Skeletal muscle cell (primary cell): ENCODE measurements around the gene ADAM8.

ENCODE experiments used
- DNase-seq: peaks from one replicate; pipeline ENCODE4 v3.0.0-alpha.2; 2010; ENCODE audit warnings: low read depth
- H3K4me3 ChIP-seq: 2 replicates; pipeline ENCODE4 v1.5.1; 2011; ENCODE audit warnings: low read depth, mild to moderate bottlenecking, control low read depth, low read length, moderate library complexity

ADAM8 gene

DNA sequence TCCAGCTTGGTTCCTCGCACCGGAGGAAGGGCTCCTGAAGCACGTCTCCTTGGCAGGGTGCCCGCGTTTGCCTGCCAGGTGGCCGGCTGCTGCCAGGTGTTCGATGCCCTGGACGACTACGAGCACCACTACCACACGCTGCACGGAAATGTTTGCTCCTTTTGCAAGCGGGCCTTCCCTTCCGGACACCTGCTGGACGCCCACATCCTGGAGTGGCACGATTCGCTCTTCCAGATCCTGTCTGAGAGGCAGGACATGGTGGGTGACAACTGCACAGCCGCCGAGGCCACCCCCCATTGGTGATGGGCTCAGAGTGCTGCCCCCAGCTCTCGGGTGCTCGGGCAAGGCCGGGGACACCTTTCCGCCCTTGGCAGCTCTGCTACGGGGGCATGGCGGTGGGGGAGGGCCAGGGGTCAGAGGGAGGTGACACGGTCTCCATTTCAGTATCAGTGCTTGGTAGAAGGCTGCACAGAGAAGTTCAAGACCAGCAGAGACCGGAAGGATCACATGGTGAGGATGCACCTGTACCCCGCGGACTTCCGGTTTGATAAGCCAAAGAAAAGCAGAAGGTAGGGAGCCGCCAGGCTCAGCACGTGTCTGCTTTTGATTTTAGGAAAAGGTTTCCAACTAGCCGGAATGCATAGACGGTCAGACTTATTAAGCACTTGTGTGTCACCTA, 33.2 kb upstream of the ADAM8 start:
- H3K4me3 ChIP-seq = no peak overlapping the region
- no peak for DNase-seq

DNA sequence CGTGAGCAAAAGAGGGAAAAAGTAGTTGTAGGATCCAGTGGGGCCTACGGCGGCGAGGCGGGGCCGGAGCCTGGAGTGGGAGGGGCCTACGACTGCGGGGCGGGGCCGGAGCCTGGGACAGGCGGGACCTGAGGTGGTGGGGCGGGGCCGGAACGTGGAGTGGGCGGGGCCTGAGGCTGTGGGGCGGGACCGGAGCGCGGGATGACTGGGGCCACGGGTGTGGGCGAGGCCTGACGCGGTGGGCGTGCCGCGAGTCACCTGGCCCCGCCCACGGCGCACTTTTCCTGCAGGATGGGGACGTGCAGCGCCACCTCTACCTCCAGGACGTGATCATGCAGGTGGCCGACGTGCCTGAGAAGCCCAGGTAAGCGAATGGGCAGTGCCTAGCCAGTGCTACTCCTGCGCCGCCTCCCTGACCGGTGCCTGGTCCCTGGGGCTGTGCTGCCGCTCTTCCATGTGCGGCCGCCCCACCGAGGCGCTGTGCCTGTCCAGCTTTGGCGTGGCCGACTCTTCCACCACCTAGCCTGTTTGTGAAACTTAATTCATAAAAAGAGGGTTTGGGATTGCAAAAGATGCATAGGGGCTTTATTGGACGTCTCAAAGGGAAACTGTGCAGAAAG, 32.5 kb upstream of the ADAM8 start:
- peak; percentile 59 for DNase-seq
- H3K4me3 ChIP-seq = peak overlapping the region; percentile 96

DNA sequence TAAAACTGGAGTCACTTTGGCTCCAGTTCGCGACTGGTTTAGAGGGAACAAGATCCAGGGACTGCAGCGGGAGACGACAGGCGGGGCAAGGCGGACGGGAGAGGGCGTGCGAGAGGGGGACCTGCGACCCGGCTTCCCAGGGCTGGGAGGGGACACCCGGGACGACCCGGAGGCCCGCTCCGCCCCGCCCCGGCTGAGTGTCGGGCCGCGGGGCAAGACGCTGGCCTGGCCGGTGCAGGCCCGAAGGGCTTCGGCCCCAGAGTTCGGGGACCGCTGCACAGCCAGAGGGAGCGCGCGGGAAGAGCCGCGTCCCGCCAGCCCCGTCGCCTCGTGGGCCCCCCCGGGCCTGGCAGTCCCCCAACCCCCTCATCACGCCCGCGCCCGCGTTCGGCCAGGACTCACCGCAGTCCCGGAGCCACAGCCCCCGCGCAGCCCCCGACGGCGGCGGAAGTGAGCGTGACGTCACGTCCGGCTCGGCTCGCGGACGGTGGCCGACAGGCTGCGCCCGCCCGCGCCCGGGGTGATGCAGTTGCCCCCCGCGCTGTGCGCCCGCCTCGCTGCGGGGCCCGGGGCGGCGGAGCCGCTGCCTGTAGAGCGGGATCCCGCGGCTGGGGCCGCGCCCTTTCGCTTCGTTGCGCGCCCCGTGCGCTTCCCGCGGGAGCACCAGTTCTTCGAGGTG, 31.9 kb upstream of the ADAM8 start, which contains the start of the genes TUBGCP2 and ZNF511:
Gene TUBGCP2 (minus strand): TSS at position 452 of the 679 bp plus-strand sequence. CDS start 5,931 bp downstream, outside the sequence.
Gene ZNF511 (plus strand): TSS at position 494 of the 679 bp plus-strand sequence. CDS start 30 bp downstream, at position 524.
- DNase-seq = peak; percentile 52
- peak within 1 kb of the TSS; percentile 96 for H3K4me3 ChIP-seq

DNA sequence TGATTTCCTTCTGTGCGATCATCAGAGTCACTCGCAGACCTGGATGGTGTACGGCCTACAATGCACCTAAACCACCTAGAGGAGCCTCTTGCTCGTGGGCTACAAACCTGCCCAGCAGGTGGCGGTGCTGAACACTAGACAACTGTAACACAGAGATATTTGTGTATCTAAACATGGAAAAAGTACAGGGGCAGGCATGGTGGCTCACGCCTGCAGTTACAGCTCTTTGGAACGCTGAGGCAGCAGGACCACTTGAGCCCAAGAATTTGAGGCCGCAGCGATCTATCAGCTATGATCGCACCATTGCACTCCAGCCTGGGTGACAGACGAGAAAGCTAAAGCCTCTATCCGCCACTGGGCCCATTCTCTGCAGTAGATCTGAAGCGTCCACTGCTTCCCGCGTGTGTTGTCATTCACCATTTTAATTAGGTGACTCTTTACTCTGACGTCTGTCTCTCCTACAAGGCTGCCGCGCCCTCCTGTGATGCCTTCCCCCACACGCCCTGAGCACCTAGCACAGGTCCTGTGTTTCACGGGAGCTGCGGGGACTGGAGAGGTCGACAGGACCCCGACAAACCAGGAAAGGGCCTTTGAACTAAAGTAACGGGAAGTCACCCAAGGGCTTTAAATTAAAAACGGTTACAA, 31.2 kb upstream of the ADAM8 start:
- H3K4me3 ChIP-seq = peak overlapping the region; percentile 96
- no peak for DNase-seq

DNA sequence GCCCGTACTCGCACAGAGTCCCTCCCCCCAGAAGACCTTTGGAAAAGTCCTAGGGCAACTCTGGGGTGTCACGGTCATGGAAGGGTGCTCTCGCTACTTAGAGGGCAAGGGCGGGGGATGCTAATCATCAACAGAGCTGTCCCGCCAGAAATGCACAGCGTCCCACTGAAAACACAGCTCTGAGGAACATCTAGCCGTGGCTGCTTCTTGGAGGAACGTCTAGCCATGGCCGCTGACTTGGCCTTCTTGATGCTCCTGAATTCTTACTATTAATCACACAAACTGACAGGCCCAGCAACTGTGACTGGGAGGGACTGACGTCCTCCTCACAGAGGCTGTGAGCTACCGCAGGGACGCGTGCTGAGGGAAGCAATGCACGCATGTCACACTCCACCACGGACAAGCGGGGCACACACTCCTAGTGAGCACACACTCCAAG, 30.3 kb upstream of the ADAM8 start:
- no peak overlapping the region for H3K4me3 ChIP-seq
- no peak for DNase-seq

DNA sequence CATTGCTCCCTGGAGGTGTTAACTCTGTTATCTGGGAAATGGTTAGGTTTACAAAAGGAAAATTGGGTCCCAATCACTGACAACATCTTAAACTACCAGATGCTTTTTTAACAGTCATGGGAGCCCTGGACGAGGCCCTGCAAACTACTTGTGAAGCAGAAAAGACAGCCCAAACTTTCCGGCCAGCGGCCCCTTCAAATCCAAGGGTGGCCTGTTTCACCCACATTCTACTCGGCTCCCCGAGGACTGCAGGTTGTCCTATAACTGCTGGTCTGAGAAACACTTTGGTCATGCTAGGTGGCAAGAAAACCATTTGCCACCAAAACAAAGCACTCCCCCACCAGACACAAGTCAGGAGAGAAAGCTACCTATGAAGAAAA, 29.4 kb upstream of the ADAM8 start:
- H3K4me3 ChIP-seq = no peak overlapping the region
- DNase-seq = no peak

DNA sequence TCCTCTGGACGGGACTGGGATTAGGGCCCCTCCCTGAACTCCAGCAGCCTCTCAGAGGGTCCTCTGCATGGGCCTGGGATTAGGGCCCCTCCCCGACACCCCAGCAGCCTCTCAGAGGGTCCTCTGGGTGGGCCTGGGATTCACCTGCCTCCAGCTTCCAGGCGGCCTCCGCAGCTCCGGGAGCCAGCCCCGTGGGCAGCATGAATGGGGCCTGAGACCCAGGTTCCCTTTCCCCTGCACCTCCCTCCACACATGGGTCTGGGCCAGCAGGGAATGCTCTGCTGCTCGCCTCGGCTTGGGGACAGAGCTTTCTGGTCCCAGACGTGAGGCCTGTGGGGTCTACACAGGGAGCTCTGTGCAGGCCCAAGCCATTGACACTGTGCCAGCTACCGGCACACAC, 26.5 kb upstream of the ADAM8 start:
- H3K4me3 ChIP-seq = no peak overlapping the region
- no peak for DNase-seq

DNA sequence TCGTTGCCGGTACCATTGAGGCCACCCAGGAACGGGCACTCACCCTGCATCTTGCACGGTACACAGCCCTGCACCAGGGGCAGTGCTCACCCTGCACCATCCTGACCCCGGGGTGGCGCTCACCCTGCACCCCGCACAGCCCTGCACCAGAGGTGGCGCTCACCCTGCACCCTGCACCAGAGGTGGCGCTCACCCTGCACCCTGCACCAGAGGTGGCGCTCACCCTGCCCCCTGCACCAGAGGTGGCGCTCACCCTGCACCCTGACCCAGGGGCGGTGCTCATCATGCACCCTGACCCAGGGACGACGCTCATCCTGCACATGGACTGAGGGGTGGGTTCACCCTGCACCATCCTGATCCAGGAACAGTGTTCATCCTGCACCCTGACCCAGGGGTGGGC, 25.6 kb upstream of the ADAM8 start:
- no peak for DNase-seq
- H3K4me3 ChIP-seq = no peak overlapping the region

DNA sequence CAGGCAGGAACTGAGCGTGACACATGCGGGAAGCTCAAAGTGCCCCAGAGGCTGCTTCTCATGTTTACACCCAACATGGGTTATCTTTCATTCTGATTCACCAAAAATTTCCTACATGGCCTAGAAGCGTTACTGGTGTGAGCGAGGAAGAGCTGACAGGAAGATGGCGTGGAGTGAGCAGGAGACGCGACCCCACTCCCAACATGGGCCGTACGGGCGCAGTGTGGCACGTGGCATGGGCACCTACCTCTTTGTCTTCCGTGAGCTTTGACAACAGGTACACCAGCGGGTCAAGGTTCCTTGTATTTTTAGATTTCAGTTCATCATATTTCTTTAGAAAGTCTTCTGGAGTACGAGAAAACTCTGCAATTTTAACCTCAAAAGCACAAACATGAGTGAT, 23.1 kb upstream of the ADAM8 start:
- DNase-seq = no peak
- no peak overlapping the region for H3K4me3 ChIP-seq

DNA sequence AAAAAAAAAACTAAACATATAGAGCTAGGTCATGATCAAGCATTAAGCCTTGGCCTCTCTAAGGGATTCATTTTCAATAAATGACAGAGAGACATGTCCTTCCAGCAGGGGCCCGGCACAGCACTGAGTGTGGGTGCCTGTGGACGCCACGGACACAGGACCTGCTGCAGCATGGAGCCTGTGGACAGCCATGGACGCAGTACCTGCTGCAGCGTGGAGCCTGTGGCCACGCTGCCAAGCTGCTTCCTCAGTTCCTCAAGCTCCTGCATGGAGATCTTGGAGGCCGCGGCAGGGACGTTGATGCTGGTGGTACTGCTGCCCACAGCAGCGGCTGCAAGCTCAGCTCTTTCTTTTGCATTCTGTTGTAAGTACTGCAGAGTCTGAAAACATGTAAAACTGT, 22.6 kb upstream of the ADAM8 start:
- no peak overlapping the region for H3K4me3 ChIP-seq
- DNase-seq = no peak

DNA sequence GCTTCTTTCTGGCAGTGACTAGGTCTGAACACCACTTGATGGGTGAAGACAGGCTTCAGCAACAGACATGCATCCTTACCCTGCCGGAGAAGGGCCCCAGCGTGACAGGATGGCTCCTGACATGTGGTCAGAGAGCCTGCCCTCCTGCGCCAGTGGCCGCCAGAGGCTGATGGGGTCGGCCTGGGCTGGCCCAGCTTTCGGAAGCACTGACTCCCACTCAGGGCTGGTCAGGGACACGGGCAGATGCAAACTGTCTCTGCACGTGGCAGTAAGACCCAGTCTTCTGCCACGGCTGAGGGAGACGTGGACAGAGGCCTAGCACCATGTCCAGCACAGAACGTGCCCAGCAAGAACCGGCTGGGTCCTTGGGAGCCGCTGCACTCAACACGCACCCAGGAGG, 21.8 kb upstream of the ADAM8 start:
- no peak for DNase-seq
- no peak overlapping the region for H3K4me3 ChIP-seq

DNA sequence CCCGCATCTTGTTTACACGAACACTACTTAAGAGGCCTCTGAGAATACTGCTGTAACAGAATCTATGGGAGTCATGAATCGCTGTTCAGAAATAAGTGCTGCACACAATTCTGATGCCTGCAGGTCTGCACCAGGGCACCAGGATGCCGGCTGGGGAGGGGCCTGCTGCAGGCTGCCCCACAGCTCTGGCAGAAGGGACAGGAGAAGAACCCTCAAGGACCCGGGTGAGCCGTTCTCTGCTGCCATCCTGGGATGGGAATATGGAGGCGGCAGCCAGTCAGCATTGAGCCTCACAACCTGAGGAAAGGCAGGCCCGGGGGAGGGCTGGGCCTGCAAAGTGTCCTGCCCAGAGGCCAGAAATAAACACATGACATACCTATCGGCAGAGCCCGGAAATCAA, 20.8 kb upstream of the ADAM8 start:
- no peak for DNase-seq
- H3K4me3 ChIP-seq = no peak overlapping the region

DNA sequence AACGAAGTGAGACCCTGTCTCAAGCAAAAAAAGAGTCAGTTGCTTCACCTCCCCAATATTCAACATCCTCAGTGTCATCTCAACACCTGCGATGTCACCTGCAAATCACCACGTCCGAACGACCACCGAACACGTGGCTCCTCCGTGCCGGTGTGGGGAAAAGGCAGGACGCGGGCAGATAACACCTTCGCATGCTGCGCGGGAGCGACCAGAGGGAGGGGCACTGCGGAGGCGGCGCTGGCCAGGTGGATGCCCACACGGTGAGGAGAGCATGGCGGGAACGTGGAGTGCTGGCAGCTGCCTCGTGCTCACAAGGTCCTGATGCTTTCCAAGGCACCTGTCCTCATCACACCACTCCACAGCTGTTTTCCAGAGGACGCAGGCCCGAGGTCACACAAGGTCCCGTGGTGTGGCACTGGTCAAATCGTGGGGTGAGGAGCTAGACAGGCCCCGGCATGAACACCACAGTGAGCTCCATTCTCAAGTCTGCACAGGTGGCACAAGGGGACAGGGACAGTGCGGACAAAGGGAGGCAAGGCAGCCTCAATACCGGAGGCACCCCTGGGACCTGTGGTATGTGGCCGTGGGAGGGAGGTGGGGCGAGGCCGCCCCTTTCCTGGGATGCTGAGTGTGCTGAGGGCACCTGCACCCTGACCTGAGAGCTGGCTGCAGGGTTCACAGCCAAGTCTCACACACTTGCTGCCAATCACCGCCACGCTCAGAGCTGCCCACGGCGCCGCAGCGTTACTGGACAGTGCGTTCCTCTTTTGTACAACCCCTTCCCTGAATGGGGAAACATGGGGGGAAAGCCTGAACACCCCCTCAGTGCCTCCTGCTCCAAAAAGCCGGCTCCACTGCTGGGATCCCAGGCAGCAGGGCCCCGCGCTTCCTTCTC, 19.0 kb upstream of the ADAM8 start:
- no peak overlapping the region for H3K4me3 ChIP-seq
- DNase-seq = no peak

DNA sequence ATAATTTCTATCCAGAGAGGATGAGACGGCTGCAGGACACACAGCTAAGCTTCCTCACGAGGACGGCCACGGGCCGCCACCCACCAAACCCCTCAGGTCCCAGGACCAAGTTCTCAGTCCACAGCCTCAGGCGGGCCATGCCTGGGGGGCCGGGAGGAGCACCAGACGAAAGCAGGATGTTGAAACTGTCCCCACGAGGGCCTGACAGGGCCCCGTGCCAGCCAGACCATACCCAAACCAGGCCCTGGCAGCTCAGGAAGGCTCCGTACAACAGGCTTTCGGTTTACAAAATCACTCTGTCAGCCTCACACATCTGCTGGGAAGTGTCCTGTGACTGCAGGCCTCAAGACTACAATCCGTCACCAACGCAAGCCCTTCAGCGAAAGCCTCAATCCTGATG, 17.5 kb upstream of the ADAM8 start:
- DNase-seq = no peak
- H3K4me3 ChIP-seq = no peak overlapping the region

DNA sequence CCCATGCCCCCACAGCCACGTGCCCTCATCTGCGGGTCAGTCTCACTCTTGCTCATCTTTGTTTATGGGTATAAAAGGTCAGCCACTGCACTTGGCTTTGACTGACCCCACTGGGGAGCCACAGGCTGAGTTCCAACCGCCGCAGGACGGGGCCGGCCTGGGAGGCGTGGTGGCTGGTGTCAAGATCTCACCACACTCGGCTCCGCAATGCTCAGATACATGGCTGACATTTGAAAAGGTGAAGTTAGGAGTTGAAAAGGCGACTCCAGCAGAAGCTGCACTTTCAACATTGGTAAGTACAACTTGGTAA, 17.1 kb upstream of the ADAM8 start:
- no peak overlapping the region for H3K4me3 ChIP-seq
- no peak for DNase-seq

DNA sequence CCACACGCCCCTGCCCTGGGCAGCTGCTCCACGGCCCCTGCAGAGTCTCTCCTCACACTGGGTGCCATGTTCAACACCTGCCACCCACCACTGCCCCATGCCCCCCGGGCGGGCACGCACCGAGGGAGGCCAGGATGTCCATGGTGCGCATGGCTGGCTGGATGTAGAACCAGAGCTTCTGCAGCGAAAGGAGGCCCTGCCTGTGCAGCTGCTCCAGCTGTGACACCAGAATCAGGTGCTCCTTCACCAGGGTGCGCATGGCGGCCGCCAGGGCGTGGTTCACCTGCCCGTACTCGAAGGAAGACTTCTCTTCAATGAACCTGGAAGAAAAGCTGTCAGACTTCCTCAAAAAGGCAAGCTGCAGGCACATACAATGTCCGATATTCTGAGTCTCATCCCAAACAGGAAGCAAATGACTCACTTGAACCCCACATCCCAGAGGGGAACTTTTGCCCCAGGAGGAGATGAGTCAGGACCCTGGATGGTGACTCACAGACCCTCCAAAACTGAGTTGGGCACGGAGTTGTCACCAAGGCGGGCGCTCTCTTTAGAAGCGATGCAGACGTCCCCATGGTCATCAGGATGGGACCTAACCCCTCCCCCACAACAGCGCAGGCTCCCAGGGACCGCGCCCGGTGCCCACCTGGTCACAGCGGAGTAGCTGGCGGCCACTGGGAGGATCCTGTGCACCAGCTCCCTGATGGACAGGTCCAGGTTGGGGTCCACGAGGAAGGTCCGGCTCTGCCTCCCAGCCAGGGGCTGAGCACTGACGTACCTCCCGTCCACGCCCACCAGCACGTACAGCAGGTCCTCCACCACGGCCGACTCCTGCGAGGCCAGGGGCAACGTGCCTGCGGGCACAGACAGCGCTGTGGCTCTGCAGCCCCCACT, 16.5 kb upstream of the ADAM8 start:
- peak; percentile 21 for DNase-seq
- H3K4me3 ChIP-seq = no peak overlapping the region

DNA sequence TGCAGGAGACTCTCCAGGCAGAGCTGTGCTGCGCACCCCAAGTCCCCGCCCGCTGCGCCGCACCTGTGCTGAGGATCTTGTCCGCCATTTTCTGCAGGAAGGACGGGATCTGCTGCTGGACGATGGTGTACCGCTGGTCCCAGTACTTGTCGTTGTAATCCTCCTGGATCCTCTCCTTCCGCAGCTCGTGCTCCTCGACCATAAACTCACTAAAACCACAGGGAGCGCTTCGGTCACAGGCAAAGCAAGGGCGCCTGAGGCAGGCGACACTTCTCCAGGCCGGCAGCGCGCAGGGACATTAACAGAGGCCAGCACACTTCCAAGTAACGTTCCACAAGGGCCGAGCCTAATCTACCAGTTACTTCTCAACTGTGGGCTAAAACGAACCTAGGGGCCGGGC, 13.1 kb upstream of the ADAM8 start:
- H3K4me3 ChIP-seq = no peak overlapping the region
- DNase-seq = no peak

DNA sequence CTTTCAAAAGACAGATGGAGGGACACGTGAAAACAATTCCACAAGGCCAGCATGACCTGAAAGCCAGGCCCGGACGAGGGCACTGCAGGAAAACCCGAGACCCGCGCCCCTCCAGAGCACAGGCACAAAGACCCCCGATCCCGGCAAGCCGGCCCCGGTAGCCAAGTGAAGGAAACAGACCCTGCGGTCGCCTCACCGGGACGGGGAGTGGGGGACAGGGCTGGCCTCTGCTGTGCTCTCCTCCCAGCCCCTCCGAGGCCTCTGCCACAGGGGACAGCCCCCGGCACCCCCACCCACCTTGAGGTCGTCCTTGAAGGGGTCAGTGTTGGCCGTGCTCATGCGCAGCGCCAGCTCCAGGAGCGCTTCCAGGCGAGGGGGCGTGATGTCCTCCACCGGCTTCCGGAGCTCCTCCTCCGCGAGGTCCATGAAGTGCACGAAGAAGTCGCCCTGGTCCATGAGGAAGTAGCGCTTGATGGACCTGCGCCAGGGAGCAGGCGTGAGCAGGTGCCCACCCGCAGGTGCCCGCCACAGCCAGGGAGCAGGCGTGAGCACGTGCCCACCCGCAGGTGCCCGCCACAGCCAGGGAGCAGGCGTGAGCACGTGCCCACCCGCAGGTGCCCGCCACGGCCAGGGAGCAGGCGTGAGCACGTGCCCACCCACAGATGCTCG, 11.3 kb upstream of the ADAM8 start:
- DNase-seq = no peak

More for the DNA sequence above, 11.3 kb upstream of the ADAM8 start:
- no peak overlapping the region for H3K4me3 ChIP-seq
